Fibroblast of peridontal ligament (primary cell): ENCODE measurements around the gene MAGEB4.
"Not testable (repeated sequence)": the region's sequence is repeated elsewhere in the genome, so short reads cannot be mapped to it uniquely, and the experiment has no call there.

Experiments used
- DNase-seq: peaks from one replicate; pipeline ENCODE4 v3.0.0-alpha.2; 2010; ENCODE audit errors: extremely low read depth

Gene MAGEB4

DNA sequence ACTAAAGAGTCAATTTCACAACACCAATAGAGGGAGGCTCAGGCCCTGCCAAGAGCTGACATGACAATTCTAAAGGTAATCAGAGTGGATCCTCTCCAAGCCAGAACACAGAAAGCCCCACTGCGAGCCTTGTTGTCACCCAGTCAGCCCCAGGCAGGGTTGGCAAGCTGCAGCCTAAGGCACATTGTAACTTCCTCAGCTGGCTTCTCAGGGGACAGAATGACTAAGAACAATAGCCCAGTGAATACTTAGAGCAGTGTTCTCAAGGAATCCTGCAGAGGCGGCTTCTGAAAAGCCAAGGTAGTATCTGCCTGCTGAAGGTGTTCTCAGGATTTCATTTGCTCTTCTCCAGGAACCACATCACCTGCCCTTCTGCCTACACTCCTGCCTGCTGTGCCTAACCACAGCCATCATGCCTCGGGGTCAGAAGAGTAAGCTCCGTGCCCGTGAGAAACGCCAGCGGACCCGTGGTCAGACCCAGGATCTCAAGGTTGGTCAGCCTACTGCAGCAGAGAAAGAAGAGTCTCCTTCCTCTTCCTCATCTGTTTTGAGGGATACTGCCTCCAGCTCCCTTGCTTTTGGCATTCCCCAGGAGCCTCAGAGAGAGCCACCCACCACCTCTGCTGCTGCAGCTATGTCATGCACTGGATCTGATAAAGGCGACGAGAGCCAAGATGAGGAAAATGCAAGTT lies at the start of gene MAGEB4:
MAGEB4 (plus strand) TSS at position 277 of the 692 bp plus-strand sequence; CDS start at position 413, 136 bp downstream.
- DNase-seq: no peak

- not testable (repeated sequence) for DNase-seq
Observed at GRCh38 chrX:30193910-30194309, 47.9 kb upstream of the MAGEB4 start.

DNA sequence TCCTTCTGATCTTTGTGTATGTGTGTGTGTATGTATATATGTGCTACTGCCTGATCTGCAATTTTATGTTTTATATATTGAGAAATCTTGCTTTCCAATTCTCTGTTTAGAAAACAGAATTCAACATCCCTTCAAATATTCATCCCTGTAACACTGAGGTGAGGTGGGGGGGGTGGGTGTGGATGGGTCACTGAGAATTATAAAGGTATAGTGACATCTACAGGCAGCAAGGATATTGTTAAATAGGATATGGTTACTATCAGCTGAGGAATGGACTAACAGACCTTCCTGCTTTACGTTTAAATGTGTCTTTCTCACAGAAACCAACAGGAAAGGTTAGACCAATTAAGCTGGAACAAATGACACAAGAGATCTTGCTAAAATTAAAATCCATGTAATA lies 45.5 kb upstream of the MAGEB4 start:
- DNase-seq: no peak

- no peak for DNase-seq
Observed at GRCh38 chrX:30212172-30212571, 29.6 kb upstream of the MAGEB4 start.

DNA sequence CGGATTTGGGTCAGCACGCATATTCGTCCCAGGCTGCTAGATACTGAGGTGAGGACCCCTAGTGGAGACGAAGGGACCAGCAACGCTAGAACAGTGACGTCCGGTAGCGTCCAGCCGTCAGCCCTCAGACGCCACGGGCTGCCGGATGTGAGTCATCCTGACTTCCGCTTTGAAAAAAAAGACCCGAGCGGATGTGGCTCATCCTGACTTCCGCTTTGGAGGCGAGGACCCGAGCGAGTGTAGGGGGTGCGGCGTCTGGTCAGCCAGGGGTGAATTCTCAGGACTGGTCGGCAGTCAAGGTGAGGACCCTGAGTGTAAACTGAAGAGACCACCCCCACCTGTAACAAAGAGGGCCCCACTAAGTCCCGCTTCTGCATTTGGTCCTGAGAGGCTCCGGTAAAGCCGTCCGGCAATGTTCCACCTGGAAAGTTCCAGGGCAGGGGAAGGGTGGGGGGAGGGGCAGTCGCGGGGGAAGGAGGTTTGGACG lies 26.4 kb upstream of the MAGEB4 start, which contains the start of gene MAGEB2:
MAGEB2 (plus strand) TSS at position 207 of the 487 bp plus-strand sequence. CDS start 3,018 bp downstream, outside the sequence.
- no peak for DNase-seq

DNA sequence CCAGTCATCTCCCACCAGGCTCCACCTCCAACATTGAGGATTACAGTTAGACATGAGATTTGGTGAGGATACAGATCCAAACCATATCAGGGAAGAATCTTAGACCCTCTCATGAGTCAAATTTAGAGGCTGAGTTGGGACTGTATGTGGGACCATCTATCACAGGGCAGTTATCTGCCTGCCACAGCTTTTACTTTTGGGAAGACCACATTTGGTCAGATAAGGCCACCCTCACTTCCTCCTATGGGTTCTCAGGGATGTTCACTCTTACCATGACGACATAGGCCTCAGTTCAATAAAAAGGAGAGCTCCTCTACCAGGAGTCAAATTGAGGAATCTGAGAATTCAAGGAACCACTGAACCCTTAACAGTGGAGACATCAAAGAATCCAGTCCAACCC lies 24.3 kb upstream of the MAGEB4 start:
- DNase-seq: no peak

DNA sequence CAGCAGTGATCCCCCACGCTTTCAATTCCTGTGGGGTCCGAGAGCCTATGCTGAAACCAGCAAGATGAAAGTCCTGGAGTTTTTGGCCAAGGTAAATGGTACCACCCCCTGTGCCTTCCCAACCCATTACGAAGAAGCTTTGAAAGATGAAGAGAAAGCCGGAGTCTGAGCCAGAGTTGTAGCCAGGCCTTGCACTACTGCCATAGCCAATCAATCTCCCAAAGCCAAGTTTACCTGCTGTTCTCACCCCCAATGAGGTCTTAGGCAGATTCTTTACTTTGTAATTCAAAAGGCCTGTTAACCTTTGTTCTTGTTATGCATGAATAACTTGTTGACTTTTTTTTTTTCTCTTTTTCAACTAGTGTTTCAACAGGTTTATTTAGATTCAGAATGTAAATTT lies 22.4 kb upstream of the MAGEB4 start:
- DNase-seq: no peak

DNA sequence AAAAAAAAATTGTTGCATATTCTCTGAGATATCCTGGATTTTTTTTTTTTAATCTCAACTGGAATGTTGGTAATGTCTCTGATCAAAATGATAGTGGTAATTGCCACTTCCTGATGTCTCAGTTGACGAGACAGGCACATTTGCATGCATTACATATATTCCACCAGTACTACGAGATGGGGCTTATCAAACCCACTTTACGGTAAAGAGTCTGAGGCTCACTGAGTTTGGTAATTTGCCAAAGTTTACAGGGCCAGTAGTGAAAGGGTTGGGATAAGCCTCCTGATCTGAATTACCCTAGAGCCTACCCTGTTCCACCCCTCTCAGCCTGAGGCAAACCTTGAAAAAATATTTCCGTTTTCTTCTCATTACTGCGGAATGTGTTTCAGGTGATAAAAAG lies 21.1 kb upstream of the MAGEB4 start:
- no peak for DNase-seq

DNA sequence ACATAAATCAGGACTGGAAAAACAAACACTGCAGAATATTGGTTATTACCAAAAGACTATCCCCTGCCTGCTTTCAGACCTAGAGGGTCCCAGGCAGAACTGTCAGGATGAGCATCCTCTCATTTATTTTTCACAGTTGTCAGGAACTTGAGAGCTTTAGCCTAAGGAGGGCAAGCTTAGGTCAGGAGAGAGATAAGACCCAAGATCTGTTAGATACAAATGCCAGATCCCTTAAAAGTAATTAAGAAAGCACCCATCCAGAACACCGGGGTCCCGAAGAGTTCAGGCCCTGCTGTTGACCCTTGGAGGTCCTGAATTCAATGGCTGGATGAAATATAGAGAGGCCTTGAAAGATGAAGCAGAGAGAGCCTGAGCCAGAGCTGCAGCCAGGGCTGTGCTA lies 17.3 kb upstream of the MAGEB4 start:
- no peak for DNase-seq

GRCh38 chrX:30228526-30228925 lies 13.3 kb upstream of the MAGEB4 start:
- no peak for DNase-seq

DNA sequence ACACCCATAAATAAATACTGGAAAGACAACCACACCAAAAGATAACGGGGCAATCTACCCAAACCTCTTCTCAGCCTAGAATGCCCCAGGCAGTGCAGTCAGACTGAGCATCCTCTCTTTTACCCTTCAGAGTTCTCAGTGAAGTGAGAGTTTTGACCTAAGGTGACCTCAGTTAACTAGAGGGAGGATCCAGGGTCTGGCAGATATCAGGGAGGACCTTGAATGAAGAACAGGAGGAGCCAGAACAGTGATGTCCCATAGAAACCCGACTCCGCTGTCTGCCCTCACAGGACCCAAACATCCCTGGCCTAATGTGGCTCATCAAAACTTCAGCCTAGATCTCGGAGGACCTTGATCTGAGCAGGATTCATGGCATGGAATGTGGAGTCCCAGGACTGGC lies 11.4 kb upstream of the MAGEB4 start, which contains the start of gene MAGEB3:
MAGEB3 (plus strand) TSS at position 263 of the 400 bp plus-strand sequence. CDS start 5,268 bp downstream, outside the sequence.
- DNase-seq: no peak

GRCh38 chrX:30246769-30247489 lies 5.1 kb downstream of the MAGEB4 start, which contains the start of gene MAGEB1:
Gene MAGEB1, plus strand, starts transcription at chrX:30247146. Its CDS starts 3,348 bp downstream, at chrX:30250494.
- no peak for DNase-seq

DNA sequence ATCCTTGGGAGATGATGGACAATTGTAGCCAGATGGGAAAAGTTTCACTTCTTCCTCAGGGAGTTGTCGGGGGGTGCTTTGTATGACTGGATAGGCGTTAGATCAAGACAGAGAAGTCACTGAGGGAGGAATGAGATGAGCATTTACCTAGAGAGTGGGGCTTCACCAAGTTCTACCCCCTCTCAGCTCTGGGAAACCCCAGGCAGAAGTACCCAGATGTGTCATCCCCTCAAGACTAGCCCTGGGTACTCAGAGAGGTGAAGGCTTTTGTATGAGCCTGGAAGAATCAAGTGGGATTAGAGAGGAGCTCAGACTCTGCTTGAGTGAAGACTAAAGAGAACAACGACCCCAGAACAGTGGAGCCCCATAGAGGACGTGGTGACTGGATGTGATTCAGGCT lies 7.1 kb downstream of the MAGEB4 start:
- no peak for DNase-seq

DNA sequence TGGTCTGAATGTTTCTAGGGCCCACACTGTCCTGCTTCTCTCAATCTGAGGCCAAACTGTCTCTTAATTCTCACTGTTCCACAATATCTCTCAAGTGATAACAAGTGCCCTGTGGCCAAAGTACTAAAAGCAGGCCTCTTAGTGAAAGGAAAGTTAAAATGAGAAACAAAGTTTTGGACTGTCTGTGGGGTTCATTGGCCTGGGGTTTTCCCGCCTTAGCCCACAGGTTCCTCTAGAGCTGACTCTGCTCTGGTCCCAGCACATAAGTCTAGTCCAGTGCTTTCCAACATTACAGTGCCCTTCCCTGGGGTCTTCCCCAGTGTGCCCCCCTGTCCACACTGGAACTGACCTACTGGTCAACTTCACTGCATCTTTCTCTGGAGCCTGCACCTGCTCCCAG lies 11.5 kb downstream of the MAGEB4 start:
- no peak for DNase-seq

DNA sequence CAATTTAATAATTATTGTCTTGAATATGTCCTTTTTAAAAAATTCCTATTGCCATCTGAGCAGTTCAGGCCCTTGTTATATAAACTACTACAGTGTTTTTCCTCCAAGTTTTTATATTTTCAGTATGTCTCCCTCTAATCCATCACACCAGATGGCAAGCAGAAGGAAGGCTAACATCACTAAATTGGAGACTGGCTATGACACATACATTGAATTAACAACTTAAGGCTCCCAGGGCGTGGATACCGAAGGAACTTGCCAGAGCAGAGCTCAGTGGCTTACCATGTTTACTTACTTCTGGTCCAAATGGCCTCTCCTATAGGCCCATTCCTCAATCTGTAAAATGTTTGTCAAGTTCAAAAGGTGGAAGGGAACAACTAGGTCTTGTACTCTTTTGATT lies 18.1 kb downstream of the MAGEB4 start:
- DNase-seq: no peak

DNA sequence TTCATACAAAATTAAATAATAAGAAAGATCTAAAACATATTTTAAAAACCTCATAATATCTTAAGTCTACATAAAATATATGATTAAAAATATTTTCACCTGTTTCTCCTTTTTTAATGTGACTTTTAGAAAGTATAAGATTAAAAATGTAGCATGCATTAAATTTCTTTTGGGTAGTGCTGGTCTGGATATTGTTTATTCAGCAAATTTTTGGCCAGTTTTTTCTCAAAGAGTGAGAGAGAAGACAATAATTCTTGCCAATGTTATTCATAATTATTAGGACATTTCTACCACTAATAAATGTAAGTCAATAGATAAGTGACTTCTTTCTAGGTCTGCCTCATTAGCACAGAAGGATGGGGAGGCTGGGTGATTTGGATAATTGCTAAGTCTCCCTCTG lies 19.2 kb downstream of the MAGEB4 start:
- DNase-seq: no peak

GRCh38 chrX:30262763-30263162 lies 21.0 kb downstream of the MAGEB4 start:
- DNase-seq: no peak

- no peak for DNase-seq
Observed at GRCh38 chrX:30270639-30271038, 28.8 kb downstream of the MAGEB4 start.

DNA sequence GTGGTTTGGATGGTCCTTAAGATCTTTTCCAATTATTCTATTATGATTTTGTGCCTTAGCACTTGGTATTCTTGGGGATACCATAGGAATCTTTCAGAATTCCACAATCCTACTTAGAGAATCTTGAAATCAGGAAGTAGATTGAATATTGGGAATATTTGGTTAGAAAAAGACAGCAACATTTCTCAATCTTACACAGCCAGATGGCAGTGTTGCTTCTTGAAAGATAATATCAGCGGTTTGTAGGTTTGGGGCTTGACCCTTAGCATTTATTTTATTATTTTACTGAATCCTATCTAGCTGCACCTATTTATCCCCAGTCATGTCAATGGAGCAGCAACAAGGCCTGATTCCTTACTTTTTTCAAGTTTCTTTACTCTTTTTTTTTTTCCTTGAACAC lies 33.7 kb downstream of the MAGEB4 start:
- peak; percentile 57 for DNase-seq

GRCh38 chrX:30278365-30278764 lies 36.6 kb downstream of the MAGEB4 start:
- DNase-seq: peak; percentile 57

DNA sequence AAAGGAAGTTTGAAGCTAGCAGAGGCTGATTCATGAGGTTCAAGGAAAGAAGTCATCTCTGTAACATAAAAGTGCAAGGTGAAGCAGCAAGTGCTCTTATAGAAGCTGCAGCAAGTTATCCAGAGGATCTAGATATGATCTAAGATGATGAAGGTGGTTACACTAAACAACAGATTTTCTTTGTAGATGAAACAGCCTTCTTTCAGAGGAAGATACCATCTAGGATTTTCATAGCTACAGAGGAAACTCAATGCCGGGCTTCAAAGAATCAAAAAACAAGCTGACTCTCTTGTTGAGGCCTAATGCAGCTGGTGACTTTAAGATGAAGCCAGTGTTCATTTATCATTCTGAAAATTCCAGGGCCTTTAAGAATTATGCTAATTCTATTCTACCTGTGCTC lies 38.6 kb downstream of the MAGEB4 start:
- DNase-seq: no peak

GRCh38 chrX:30282527-30282926 lies 40.7 kb downstream of the MAGEB4 start:
- DNase-seq: no peak
